NT2/D1 (cell line): ENCODE measurements around the gene ERLEC1.

Source experiments
- SUZ12 ChIP-seq: IDR thresholded peaks from 2 replicates; pipeline ENCODE4 v1.6.1; 2011; ENCODE audit not compliant: insufficient read length, insufficient read depth; ENCODE audit errors: extremely low read depth
- YY1 ChIP-seq: IDR thresholded peaks from 2 replicates; pipeline ENCODE4 v1.6.1; 2011; ENCODE audit not compliant: insufficient read length, insufficient read depth
- ZNF274 ChIP-seq: IDR thresholded peaks from 2 replicates; pipeline ENCODE4 v1.6.1; 2011; ENCODE audit warnings: mild to moderate bottlenecking, low read depth, low read length

DNA sequence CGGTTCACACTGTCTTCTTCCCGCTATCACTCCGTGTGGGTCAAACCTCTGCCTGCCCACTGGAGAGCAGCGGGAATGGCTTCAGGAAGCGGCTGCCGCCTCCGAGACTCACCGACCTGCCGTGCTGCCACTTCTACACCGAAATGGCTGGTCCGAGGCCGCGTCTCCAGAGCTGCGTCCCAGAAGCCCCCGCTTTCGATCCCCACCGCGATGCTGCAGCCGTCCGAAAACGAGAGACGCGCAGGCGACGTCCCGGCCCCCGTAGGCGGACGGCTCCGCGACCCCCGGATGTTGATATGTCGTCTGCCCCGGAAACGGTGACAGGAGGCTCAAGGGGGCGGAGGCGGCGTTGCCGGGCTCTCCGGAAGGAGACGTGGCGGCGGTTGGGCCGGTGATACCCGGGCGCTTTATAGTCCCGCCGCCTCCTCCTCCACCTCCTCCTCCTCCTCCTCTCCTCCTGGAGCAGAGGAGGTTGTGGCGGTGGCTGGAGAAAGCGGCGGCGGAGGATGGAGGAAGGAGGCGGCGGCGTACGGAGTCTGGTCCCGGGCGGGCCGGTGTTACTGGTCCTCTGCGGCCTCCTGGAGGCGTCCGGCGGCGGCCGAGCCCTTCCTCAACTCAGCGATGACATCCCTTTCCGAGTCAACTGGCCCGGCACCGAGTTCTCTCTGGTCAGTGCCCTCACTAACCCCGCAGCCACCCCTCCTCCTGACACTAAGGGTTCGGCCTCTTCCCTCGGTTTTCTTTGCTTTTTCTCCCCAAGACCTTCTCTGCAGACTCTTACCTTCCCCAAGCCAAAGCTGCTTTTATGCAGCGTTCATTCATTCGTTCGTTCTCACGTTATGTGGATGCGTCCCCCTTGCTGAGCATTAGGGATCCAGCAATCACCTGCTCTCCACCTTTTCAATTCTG is at the start of gene ERLEC1, which contains the start of gene ASB3:
- TF ChIP-seq ZNF274 (no peak), SUZ12 (no peak), YY1 (no peak)
